Activated B cell treated with CpG ODN at 0.5 μM for 24 hours (primary cell): ENCODE results near the gene NF1. TPM values are rescaled to one million over a fixed set of nuclear protein-coding genes. Genes with fewer than 3 reads are reported as not detected.

Source experiments
- ATAC-seq: fragments of 200-7000 bp; cut with Tn5 transposase; one replicate; pipeline ENCODE4 v1.10.0; 2021; ENCODE audit warnings: low read depth, mild to moderate bottlenecking, moderate library complexity
- CTCF ChIA-PET: fragments of 350-600 bp; sonication (Branson Sonifier 250); formaldehyde crosslinking; loops from one replicate; lab custom pipeline; 2021; ENCODE audit warnings: antibody characterized with exemption; lab: Charles Lee
- POLR2A ChIA-PET: fragments of 350-600 bp; sonication (Branson Sonifier 250); formaldehyde crosslinking; loops from one replicate; lab custom pipeline; 2021; ENCODE audit warnings: antibody characterized with exemption; lab: Charles Lee
- DNase-seq: peaks from one replicate; pipeline ENCODE4 v3.0.0; 2022
- H3K27ac Mint-ChIP-seq: one replicate; pipeline ENCODE4 v1.8.0; 2020; ENCODE audit warnings: mixed read lengths
- H3K27me3 Mint-ChIP-seq: one replicate; pipeline ENCODE4 v1.8.0; 2021; ENCODE audit warnings: mixed read lengths
- H3K36me3 Mint-ChIP-seq: one replicate; pipeline ENCODE4 v1.8.0; 2021; ENCODE audit warnings: low read depth, mixed read lengths
- H3K4me1 Mint-ChIP-seq: one replicate; pipeline ENCODE4 v1.8.0; 2021; ENCODE audit warnings: mixed read lengths
- H3K4me3 Mint-ChIP-seq: one replicate; pipeline ENCODE4 v1.8.0; 2020; ENCODE audit warnings: mild to moderate bottlenecking, mixed read lengths
- H3K9me3 Mint-ChIP-seq: one replicate; pipeline ENCODE4 v1.8.0; 2020; ENCODE audit warnings: mixed read lengths
- CTCF ChIP-seq: fragments of 200-600 bp; IDR thresholded peaks from one replicate; pipeline ENCODE4 v1.8.0; 2022; ENCODE audit warnings: antibody characterized with exemption, mild to moderate bottlenecking
- intact Hi-C: fragments of 100-400 bp; cut with micrococcal nuclease; formaldehyde crosslinking; loops from one replicate; pipeline ENCODE4 v1.15.1; 2024
- total RNA-seq: library from RNA; stranded (reverse); gene quantifications from 2 replicates; pipeline ENCODE4 v1.2.3, GENCODE V29; 2022

The NF1 gene
- total RNA-seq, 1 donor from 2014 or later, result 27.4 TPM

GRCh38 chr17:31113939-31114338 lies 19.2 kb downstream of the NF1 start:
- no peaks in the 10 kb centered on the region for H3K4me1 Mint-ChIP-seq
- H3K4me3 Mint-ChIP-seq, result no peak overlapping the region
- H3K27me3 Mint-ChIP-seq, result no peaks in the 10 kb centered on the region
- ATAC-seq, result no peak
- no peak for TF ChIP-seq CTCF
- POLR2A ChIA-PET, result interaction anchor here (0.6 to 0.7 kb wide), 2 partner anchors 11 to 775 kb away, joined by 3 to 5 read pairs; no protein-coding TSS in a partner anchor
- H3K27ac Mint-ChIP-seq, result no peak overlapping the region
- no peak for DNase-seq
- H3K9me3 Mint-ChIP-seq, result no peaks in the 10 kb centered on the region
- no peaks in the 10 kb centered on the region for H3K36me3 Mint-ChIP-seq
- intact Hi-C loops, result no loop called here
- CTCF ChIA-PET, result no interaction called here

GRCh38 chr17:31114956-31115555 lies 20.3 kb downstream of the NF1 start:
- Mint-ChIP-seq H3K27me3 (no peaks in the 10 kb centered on the region), H3K27ac (no peak overlapping the region), H3K4me1 (no peaks in the 10 kb centered on the region), H3K9me3 (no peaks in the 10 kb centered on the region), H3K4me3 (no peak overlapping the region), H3K36me3 (no peaks in the 10 kb centered on the region)
- no peak for DNase-seq
- ATAC-seq, result no peak
- CTCF ChIA-PET, result no interaction called here
- POLR2A ChIA-PET, result no interaction called here
- intact Hi-C loops, result no loop called here
- no peak for TF ChIP-seq CTCF

DNA sequence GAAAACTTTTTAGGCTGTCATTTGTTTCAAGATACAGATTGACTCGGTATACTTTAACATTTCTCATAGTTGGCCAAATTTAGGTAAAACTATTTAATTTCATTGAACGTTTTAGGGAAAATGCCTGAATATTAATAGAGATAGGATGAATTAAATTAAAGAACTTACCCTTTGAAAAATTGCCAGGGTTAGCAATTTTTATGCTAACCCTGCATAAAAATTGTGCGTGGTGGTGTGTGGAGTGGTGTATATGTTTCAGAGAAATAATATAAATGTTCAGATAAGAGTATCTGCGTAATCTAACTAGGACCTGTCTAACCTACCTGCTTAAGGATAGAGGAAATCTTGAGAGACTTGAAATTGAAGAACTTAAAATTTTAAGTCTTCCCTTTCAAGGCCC lies 21.4 kb downstream of the NF1 start:
- intact Hi-C loops, result no loop called here
- Mint-ChIP-seq H3K27me3 (no peaks in the 10 kb centered on the region), H3K4me3 (no peak overlapping the region), H3K36me3 (no peaks in the 10 kb centered on the region), H3K27ac (no peak overlapping the region), H3K4me1 (no peaks in the 10 kb centered on the region), H3K9me3 (no peaks in the 10 kb centered on the region)
- ATAC-seq (no peak), DNase-seq (no peak)
- no peak for TF ChIP-seq CTCF
- ChIA-PET POLR2A (interaction anchor here (0.7 kb wide), 1 partner anchor 251 kb away, joined by 5 read pairs; no protein-coding TSS in a partner anchor), CTCF (no interaction called here)

DNA sequence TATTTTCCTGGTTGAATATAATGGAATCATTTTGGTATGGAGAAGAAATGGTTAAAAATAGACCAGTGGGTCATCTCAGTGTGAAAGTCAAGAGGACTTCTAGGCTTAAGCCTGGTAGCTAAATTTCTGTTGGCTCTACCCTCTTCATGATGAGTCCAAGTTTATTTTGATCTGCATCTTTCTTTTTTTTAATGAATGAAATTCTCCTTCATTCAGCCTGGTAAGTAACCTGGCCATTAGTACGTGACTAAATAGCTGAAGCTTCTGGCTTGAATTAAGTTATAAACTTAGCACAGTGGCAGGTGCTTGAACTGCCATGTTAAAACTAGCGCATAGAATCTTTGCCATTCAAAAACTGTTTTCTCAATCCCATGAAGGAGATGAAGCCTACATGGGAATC lies 28.0 kb downstream of the NF1 start:
- H3K27ac Mint-ChIP-seq, result no peak overlapping the region
- no peaks in the 10 kb centered on the region for H3K27me3 Mint-ChIP-seq
- no peaks in the 10 kb centered on the region for H3K4me1 Mint-ChIP-seq
- ChIA-PET CTCF (no interaction called here), POLR2A (no interaction called here)
- no peak for TF ChIP-seq CTCF
- intact Hi-C loops, result no loop called here
- ATAC-seq (no peak), DNase-seq (no peak)
- no peak overlapping the region for H3K4me3 Mint-ChIP-seq
- H3K9me3 Mint-ChIP-seq, result no peaks in the 10 kb centered on the region
- H3K36me3 Mint-ChIP-seq, result no peaks in the 10 kb centered on the region

DNA sequence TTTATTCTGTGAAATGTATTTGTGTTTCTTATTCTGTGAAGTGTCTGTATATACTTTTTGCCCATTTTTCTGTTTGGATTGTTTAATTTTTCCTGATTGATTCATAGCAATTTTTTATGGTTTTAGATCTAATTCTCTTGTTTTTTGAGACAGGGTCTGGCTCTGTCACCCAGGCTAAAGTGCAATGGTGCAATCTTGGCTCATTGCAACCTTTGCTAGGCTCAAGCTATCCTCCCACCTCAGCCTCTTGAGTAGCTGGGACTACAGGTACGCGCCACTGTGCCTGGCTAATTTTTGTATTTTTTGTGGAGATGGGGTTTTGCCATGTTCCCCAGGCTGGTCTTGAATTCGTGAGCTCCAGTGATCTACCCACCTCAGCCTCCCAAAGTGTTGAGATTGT lies 31.5 kb downstream of the NF1 start:
- Mint-ChIP-seq H3K36me3 (no peaks in the 10 kb centered on the region), H3K9me3 (no peaks in the 10 kb centered on the region), H3K4me3 (no peak overlapping the region), H3K4me1 (no peaks in the 10 kb centered on the region), H3K27ac (no peak overlapping the region), H3K27me3 (no peaks in the 10 kb centered on the region)
- intact Hi-C loops, result no loop called here
- ChIA-PET CTCF (no interaction called here), POLR2A (interaction anchor here (0.6 kb wide), 1 partner anchor 195 kb away, joined by 5 read pairs; the partner anchor contains the start of gene EVI2A)
- no peak for ATAC-seq
- DNase-seq, result no peak
- TF ChIP-seq CTCF, result no peak
